ENCODE data around the gene STAT4.
A peak's percentile ranks its signal among the peaks of the same experiment; 100 is the strongest.

The STAT4 gene

GRCh38 chr2:191173206-191173605 lies 22.4 kb upstream of the STAT4 start:
- no peak for DNase-seq

GRCh38 chr2:191171708-191172355 lies 21.0 kb upstream of the STAT4 start:
- no peak for DNase-seq

DNA sequence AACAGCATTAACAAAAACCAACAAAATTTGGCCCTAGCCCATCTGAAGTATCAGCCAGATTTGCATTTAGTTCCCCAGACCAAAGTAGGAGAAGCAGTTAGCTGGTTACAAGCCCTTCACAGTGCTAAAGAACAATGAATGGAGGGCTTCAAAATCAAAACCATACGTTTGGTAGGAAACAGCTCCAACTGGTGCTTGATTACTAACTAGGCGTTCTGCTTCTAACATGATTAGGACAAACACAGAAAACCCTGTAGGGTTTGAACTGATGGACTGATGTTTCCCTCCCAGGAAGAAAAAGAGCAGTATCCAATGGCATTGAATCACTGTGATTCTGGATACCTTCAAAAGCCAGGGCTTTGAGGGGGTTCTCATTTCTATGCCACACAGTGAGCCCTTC lies 20.5 kb upstream of the STAT4 start:
- DNase-seq = no peak

GRCh38 chr2:191170773-191171172 lies 20.0 kb upstream of the STAT4 start:
- DNase-seq = no peak

DNA sequence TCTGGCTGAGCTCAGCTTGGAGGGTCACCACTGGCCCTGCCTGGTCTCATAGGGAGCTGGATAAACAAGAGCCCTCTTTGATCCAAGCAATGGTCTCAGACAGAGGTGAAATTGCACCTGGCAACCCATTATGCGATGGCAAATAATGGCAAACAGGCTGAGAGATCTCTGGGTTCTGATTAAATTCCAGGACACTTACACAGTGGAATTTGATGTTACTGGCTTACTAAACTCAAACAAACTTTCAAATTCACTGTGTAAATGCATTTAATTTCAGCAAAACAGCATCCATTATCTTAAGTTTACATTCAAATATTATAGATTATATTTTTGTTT lies 19.5 kb upstream of the STAT4 start:
- no peak for DNase-seq

- no peak for DNase-seq
Observed at GRCh38 chr2:191169456-191170300, 18.9 kb upstream of the STAT4 start.

DNA sequence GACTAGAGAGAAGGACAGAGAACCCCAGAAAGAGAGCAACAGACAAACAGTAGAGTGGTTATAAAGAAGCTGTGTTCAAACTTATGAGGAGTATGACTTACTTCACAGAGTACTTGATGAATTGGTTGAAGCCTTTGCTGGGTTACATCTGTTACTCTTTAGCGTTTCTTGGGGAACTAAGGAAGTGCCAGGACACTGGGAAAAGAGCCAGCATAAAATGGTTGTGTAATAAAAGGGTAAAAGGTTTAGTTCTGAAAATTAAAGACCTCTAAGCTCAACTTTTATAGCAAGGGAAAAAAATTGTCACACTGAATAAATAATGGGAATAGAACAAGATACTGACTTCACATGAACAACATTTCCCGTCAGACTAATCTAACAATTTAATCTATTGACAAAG lies 17.0 kb upstream of the STAT4 start:
- peak; percentile 13 to 30 for DNase-seq

- no peak for DNase-seq
Observed at GRCh38 chr2:191166756-191167445, 16.1 kb upstream of the STAT4 start.

DNA sequence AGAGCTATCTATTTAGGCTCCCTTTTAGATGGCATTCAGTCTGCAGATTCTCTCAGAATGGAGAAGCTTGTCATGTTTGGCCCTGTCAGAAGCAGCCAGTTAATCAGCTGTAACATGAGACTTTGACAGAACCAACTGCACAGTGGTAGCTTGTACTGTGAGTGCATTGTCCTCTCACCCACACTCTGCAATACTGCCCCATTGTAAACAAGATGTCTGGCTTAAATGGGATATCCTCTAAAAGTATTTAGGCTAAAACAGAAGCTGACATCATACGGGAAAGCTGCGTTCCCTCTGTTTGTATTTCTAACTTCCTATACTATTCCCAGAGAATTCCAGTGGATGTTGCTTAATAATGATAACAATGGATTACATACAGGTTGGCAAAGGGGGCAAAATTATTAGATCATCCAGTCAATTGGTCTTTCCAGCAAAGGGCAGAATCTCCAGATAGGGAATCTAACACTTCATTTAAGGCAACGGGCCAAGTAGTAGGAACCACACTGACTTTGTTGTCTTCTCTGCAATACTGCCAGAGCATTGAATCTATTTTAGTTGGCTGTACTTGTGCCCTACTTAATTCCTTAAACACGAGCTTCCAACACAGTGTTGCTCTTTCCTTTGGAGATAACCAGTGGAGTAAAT lies 15.4 kb upstream of the STAT4 start:
- peak; percentile 36 to 72 for DNase-seq

- DNase-seq = peak; percentile 59 to 69
Observed at GRCh38 chr2:191165176-191165643, 14.4 kb upstream of the STAT4 start.

DNA sequence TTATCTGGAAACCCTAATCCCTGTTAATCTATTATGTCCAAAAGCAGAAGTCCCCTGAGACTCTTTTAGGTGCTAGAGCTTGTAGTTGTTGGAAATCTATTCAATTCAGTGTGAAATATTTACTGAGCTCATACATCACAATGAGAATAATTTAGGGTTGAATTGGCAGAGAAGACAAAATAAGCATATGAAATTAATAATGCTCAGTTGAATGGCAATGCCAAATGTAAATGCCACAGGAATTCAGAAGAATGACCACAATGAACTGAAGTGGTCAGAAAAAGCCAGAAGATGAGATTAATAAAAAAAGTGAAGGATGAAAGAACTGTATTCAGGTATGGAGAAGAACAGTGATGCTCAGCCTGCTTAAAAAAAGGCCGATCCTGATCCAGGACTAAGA lies 8.0 kb upstream of the STAT4 start:
- no peak for DNase-seq

DNA sequence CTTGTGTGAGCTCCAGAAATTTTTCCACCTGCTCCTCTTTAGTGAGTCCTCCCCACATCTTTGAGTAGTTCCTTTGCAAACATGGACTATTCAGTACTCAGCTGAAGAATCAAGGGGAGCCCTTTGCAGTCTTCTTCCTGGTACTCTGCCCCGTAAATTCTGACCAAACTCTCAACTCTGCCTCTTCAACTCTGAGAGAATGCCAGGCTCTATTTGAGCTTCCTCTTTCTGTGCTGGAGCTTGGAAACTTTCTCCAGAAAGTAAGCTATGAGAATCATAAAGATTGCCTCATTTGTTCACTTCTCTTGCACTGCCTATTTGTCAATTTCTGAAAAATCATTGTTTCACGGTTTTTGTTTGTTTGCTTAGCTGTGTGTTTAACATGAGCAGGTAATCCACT lies 7.4 kb upstream of the STAT4 start:
- DNase-seq = peak; percentile 60 to 77

GRCh38 chr2:191155608-191156071 lies 4.8 kb upstream of the STAT4 start:
- DNase-seq = peak; percentile 32 to 48

DNA sequence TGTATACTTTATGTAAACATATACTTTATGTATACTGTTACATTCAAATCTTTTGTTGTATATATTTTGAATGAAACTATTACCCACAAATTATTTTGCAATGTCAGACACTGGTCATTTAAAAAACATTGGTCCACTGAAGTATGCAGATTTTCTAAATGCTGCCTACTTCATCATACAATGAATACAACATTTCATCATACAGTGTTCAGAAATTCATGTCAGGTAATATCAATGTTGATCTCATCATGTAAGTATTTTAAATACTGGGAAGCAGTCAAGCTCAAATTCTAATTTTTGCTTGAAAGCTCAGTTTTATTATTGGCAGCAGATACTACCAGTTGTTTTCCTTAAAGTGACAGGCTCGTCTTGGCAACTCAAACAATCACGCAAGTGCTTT lies 2.9 kb upstream of the STAT4 start:
- no peak for DNase-seq

- peak in 1 of 2 donors; percentile 20 for DNase-seq
Observed at GRCh38 chr2:191152482-191153240, 1.9 kb upstream of the STAT4 start.

DNA sequence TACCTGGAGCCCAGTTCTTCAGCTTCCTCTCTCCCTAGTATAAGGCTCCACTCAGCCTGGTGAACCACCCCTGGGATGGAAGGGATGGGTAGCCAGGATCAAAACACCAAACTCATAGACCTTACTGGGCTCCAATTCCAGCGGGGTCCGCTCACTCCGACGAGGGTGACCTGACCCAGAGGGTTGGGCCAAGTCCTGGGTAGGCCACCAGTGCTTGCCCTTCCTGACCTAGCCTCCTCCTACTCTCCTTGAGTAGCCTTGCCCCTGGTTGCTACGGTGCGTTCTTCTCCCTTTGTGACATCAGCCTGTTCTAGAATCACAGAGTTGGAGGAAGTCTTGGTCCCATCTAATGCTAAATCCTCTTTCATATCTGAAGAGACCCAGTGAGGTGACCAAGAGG lies 537 bp upstream of the STAT4 start:
- DNase-seq = no peak

DNA sequence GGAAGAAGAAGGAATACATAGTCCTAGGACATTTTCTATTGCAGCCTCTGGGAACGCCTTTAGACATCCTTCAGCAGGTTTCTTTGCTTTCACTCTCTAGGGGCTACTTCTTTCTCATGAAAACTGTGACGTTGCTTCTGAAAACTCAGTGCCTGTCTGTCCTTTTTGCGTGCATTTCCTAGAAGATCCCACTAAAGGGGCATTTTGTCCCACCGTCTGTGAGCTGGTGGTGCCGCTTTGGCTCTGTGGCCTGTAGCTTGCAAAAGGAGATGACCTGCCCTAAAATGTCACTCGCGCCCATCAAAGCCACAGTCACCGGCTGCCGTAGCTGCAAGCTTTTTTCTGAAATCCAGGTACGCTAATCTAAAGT lies 579 bp downstream of the STAT4 start:
- no peak for DNase-seq

DNA sequence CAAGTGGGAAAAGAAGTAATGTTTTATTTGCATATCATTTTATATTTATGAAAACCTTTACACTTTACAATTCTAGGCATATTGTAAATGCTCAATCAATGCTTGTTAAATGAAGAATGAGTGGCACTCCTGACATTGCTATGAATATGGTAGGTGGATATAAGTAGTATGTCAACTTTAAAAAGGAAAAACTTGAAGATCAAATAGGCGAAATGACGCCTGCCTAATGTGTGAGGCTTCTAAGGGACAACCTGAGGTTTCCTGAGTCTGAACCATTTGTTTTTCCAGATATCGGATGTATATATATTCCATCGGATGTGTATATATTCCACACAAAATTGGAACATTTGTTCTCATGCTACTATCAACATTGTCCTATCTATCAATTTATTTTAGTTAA lies 1.4 kb downstream of the STAT4 start:
- no peak for DNase-seq

DNA sequence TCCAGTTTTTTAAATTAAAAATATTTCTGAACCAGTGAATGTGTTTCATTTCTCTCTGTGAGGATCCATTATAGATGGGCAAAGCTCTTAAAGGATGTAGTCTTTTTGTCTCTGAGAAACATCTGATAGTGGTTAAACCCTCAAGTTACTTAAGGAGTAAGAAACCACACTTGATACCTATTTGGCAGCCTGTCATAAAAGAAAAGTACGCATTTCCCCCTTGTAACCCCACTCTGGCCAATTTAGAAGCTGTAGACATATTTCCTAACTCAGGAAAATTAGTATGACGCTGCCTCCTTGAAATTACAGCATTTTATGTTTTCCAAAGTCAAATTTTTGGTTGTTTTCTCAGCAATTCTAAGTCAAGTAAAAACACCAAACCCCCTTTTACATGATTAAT lies 2.0 kb downstream of the STAT4 start:
- DNase-seq = no peak

GRCh38 chr2:191148281-191148680 lies 2.5 kb downstream of the STAT4 start:
- DNase-seq = no peak

GRCh38 chr2:191145769-191146471 lies 4.9 kb downstream of the STAT4 start:
- no peak for DNase-seq

- no peak for DNase-seq
Observed at GRCh38 chr2:191144217-191144616, 6.6 kb downstream of the STAT4 start.
